ENCODE results near the gene ATF4. TPM values are rescaled to one million over a fixed set of nuclear protein-coding genes. Genes with fewer than 3 reads are reported as not detected.

Gene ATF4, protein sequence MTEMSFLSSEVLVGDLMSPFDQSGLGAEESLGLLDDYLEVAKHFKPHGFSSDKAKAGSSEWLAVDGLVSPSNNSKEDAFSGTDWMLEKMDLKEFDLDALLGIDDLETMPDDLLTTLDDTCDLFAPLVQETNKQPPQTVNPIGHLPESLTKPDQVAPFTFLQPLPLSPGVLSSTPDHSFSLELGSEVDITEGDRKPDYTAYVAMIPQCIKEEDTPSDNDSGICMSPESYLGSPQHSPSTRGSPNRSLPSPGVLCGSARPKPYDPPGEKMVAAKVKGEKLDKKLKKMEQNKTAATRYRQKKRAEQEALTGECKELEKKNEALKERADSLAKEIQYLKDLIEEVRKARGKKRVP
- total RNA-seq: 214 and 296 TPM in 2 replicates

DNA sequence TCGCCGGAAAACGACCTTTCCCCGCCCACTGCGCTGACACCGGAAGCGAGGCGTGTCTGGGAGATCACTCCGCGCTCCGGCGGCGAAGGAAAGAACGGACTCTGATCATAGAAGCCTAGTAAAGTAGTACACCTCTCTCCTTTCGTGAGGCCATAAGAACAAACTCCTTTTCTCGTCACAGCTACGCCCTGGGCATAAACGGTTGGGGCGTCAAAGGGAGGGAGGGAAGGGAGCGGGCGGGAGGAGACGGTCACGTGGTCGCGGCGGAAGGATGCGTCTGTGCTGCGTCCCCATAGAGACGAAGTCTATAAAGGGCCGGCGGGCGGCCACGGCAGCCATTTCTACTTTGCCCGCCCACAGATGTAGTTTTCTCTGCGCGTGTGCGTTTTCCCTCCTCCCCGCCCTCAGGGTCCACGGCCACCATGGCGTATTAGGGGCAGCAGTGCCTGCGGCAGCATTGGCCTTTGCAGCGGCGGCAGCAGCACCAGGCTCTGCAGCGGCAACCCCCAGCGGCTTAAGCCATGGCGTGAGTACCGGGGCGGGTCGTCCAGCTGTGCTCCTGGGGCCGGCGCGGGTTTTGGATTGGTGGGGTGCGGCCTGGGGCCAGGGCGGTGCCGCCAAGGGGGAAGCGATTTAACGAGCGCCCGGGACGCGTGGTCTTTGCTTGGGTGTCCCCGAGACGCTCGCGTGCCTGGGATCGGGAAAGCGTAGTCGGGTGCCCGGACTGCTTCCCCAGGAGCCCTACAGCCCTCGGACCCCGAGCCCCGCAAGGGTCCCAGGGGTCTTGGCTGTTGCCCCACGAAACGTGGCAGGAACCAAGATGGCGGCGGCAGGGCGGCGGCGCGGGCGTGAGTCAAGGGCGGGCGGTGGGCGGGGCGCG, at the start of gene ATF4:
ATF4 (plus strand) TSS at position 337 of the 880 bp plus-strand sequence. CDS start 884 bp downstream, outside the sequence.

GRCh38 chr22:39502109-39502788, 18.1 kb upstream of the ATF4 start, which contains the start of gene MIEF1:
Gene MIEF1, plus strand, starts transcription at chr22:39502290. Its CDS starts 9,005 bp downstream, at chr22:39511295.

DNA sequence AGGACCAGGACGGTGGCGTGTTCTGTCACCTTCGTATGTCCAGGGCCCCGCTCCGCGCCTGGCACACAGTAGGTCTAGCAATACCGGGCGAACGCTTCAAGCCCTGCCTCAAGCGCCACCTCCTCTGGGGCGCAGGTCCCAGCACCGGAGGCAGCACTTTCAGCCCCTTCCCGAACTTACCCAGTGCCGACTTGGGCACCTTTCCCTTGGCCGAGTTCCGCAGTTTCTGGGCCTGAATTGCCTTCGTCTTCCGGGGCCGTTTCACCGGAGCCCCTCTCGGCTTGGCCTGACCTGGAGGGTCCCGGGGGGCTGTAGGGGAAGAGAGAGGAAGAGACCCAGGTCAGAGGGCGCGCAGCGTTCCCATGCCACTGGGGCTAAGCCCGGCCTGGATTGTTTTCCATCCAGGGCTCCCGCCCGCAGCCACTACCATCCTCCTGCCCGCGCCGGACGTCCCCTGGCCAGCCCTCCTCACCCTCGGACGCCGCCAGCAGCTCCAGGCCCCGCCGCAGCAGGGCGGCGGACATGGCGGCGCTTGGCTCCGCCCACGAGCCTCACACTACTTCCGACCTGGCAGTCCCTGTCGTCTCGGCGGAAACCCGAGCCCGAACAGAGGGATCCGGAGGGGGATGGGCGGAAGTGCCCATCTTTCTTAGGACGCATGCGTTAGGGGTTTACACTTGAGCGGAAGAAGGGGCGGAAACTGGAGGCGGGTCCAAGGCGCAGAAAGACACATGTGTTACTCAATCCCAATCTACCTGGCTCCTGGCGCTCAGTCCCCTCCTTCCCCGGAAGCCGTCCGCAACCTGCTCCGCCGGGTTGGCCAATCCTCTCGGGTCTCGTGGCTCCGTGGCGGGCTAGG, 12.1 kb downstream of the ATF4 start, which contains the start of gene RPS19BP1:
RPS19BP1 (minus strand) TSS at position 534 of the 859 bp plus-strand sequence; CDS start at position 524, 10 bp downstream.

DNA sequence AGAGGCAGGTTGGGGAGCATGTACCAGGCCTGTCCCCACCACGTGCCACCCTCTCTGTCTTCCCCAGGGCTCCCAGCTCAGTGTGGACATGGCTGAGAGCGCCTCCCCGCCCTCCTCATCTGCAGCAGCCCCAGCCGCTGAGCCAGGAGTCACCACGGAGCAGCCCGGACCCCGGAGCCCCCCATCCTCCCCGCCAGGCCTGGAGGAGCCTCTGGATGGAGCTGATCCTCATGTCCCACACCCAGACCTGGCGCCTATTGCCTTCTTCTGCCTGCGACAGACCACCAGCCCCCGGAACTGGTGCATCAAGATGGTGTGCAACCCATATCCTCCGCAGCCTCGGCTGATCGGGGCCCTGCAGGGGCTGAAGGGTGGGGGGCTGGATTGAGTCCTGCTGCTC, 50.3 kb downstream of the ATF4 start, which contains the start of gene CACNA1I:
CACNA1I (plus strand) TSS at position 89 of the 400 bp plus-strand sequence; CDS start at position 89, 0 bp downstream.

Other genes with a start within 250 kb of the ATF4 start
- gene RPL3, start 200.9 kb upstream of the ATF4 start, total RNA-seq: 2,152 and 2,558 TPM in 2 replicates
- gene SYNGR1, start 170.6 kb upstream of the ATF4 start, total RNA-seq: 3.1 and 16.2 TPM in 2 replicates
- gene TAB1, start 120.8 kb upstream of the ATF4 start, total RNA-seq: 18.2 and 23.0 TPM in 2 replicates
- gene MGAT3, start 63.5 kb upstream of the ATF4 start, total RNA-seq: not detected in 2 replicates
- gene MIEF1, start 18.3 kb upstream of the ATF4 start, total RNA-seq: 22.3 and 26.8 TPM in 2 replicates
- 45.0 and 60.1 TPM in 2 replicates for gene RPS19BP1, start 12.2 kb downstream of the ATF4 start, total RNA-seq
- gene CACNA1I, start 50.2 kb downstream of the ATF4 start, total RNA-seq: under 0.01 TPM in 1 of 2 replicates, not detected in the other